ENCODE data around the gene TOPAZ1.

- no peak for TF ChIP-seq JUND (CRISPR knock-in tag; IDR thresholded peaks at IDR 0.05)
- TF ChIP-seq CTCF (CRISPR knock-in tag; IDR thresholded peaks at IDR 0.05): peak; percentile 64
- TF ChIP-seq TRIM22 (IDR thresholded peaks at IDR 0.05): no peak
- TF ChIP-seq ZFP1 (CRISPR knock-in tag; IDR thresholded peaks at IDR 0.05): no peak
- no peak for TF ChIP-seq SMC3 (IDR thresholded peaks at IDR 0.05; ENCODE audit: low read length)
- TF ChIP-seq REST (IDR thresholded peaks at IDR 0.05; ENCODE audit: borderline replicate concordance in 1 of 2, low read depth in 1 of 2, low read length in 2 of 2): no peak
Measured at GRCh38 chr3:44318891-44319311, 77.2 kb downstream of the TOPAZ1 start.

All from HepG2 (cell line).